H9 (cell line): ENCODE results near the gene TSKU. TPM values are rescaled to one million over a fixed set of nuclear protein-coding genes. Genes with fewer than 3 reads are reported as not detected.

ENCODE experiments used
- DNase-seq: peaks from one replicate; pipeline ENCODE4 v3.0.0-alpha.2; 2017
- H2AFZ ChIP-seq: one replicate; pipeline ENCODE4 v1.6.1; 2013; ENCODE audit warnings: mild to moderate bottlenecking, low read length, control low read depth, moderate library complexity
- H2AK5ac ChIP-seq: 2 replicates; pipeline ENCODE4 v1.6.1; 2013; ENCODE audit warnings: low read length, control low read depth, mixed read lengths; ENCODE audit not compliant: insufficient read length
- H2BK120ac ChIP-seq: one replicate; pipeline ENCODE4 v1.6.1; 2013; ENCODE audit warnings: low read depth, mild to moderate bottlenecking, low read length, control low read depth, inconsistent platforms; ENCODE audit not compliant: poor library complexity, severe bottlenecking
- H2BK12ac ChIP-seq: 2 replicates; pipeline ENCODE4 v1.6.1; 2013; ENCODE audit warnings: low read length, control low read depth, mixed read lengths, low read depth; ENCODE audit not compliant: insufficient read length
- H2BK15ac ChIP-seq: 2 replicates; pipeline ENCODE4 v1.6.1; 2013; ENCODE audit warnings: low read depth, low read length, control low read depth
- H2BK20ac ChIP-seq: one replicate; pipeline ENCODE4 v1.6.1; 2013; ENCODE audit warnings: low read depth, mild to moderate bottlenecking, low read length, control low read depth, inconsistent platforms; ENCODE audit not compliant: poor library complexity, severe bottlenecking
- H2BK5ac ChIP-seq: 2 replicates; pipeline ENCODE4 v1.6.1; 2013; ENCODE audit warnings: low read length, control low read depth, mixed read lengths; ENCODE audit not compliant: insufficient read length
- H3K14ac ChIP-seq: 2 replicates; pipeline ENCODE4 v1.6.1; 2013; ENCODE audit warnings: low read length, control low read depth; ENCODE audit not compliant: insufficient read depth
- H3K18ac ChIP-seq: 2 replicates; pipeline ENCODE4 v1.6.1; 2013; ENCODE audit warnings: low read depth, mild to moderate bottlenecking, mixed read lengths, low read length, control low read depth; ENCODE audit not compliant: insufficient read length
- H3K23ac ChIP-seq: 2 replicates; pipeline ENCODE4 v1.6.1; 2013; ENCODE audit warnings: low read length, control low read depth, mixed read lengths, low read depth; ENCODE audit not compliant: insufficient read length
- H3K23me2 ChIP-seq: 2 replicates; pipeline ENCODE4 v1.6.1; 2013; ENCODE audit warnings: low read depth, mild to moderate bottlenecking, mixed read lengths, low read length, control low read depth; ENCODE audit not compliant: insufficient read length, poor library complexity, severe bottlenecking
- H3K27ac ChIP-seq: 2 replicates; pipeline ENCODE4 v1.5.1; 2013; ENCODE audit warnings: low read length, control low read depth, mixed read lengths, low read depth; ENCODE audit not compliant: insufficient read length
- H3K27me3 ChIP-seq: 2 replicates; pipeline ENCODE4 v1.6.1; 2013; ENCODE audit warnings: low read length, control low read depth, inconsistent platforms; ENCODE audit not compliant: insufficient read depth
- H3K4ac ChIP-seq: 2 replicates; pipeline ENCODE4 v1.6.1; 2013; ENCODE audit warnings: low read depth, mild to moderate bottlenecking, control low read depth, inconsistent platforms, low read length, moderate library complexity
- H3K4me1 ChIP-seq: 2 replicates; pipeline ENCODE4 v1.6.1; 2013; ENCODE audit warnings: low read length, control low read depth, inconsistent platforms; ENCODE audit not compliant: insufficient read depth
- H3K4me2 ChIP-seq: 2 replicates; pipeline ENCODE4 v1.6.1; 2013; ENCODE audit warnings: low read length, control low read depth, mixed read lengths; ENCODE audit not compliant: insufficient read length, insufficient read depth
- H3K56ac ChIP-seq: 2 replicates; pipeline ENCODE4 v1.6.1; 2013; ENCODE audit warnings: low read depth, mild to moderate bottlenecking, mixed read lengths, low read length, control low read depth; ENCODE audit not compliant: insufficient read length
- H3K79me1 ChIP-seq: 2 replicates; pipeline ENCODE4 v1.6.1; 2013; ENCODE audit warnings: low read depth, mild to moderate bottlenecking, moderate library complexity, low read length, control low read depth, inconsistent platforms; ENCODE audit not compliant: insufficient read depth, poor library complexity, severe bottlenecking
- H3K79me2 ChIP-seq: 2 replicates; pipeline ENCODE4 v1.6.1; 2013; ENCODE audit warnings: low read length, control low read depth, inconsistent platforms; ENCODE audit not compliant: insufficient read depth
- H3K9ac ChIP-seq: 2 replicates; pipeline ENCODE4 v1.6.1; 2013; ENCODE audit warnings: low read length, control low read depth, mixed read lengths; ENCODE audit not compliant: insufficient read length; ENCODE audit errors: extremely low read depth
- H3K9me3 ChIP-seq: one replicate; pipeline ENCODE4 v1.6.1; 2013; ENCODE audit warnings: low read depth, low read length, inconsistent platforms; ENCODE audit not compliant: control insufficient read depth
- H3T11ph ChIP-seq: one replicate; pipeline ENCODE4 v1.6.1; 2013; ENCODE audit warnings: mild to moderate bottlenecking, low read length, control low read depth, inconsistent platforms
- H4K20me1 ChIP-seq: one replicate; pipeline ENCODE4 v1.6.1; 2013; ENCODE audit not compliant: control insufficient read depth, insufficient read length, insufficient read depth
- H4K5ac ChIP-seq: 2 replicates; pipeline ENCODE4 v1.6.1; 2013; ENCODE audit warnings: low read depth, mild to moderate bottlenecking, mixed read lengths, low read length, control low read depth; ENCODE audit not compliant: insufficient read length
- H4K8ac ChIP-seq: replicated peaks from 2 replicates; pipeline ENCODE4 v1.6.1; 2013; ENCODE audit warnings: low read length, control low read depth, mixed read lengths, low read depth; ENCODE audit not compliant: insufficient read length
- H4K91ac ChIP-seq: 2 replicates; pipeline ENCODE4 v1.6.1; 2013; ENCODE audit warnings: low read depth, mild to moderate bottlenecking, moderate library complexity, mixed read lengths, low read length, control low read depth; ENCODE audit not compliant: insufficient read length
- H3K27ac Mint-ChIP-seq, 3 experiments: 2 replicates in 2 of 3; 3 replicates in 1 of 3; pipeline ENCODE4 v1.8.0; 2020 to 2021; ENCODE audit warnings: mixed read lengths in 3 of 3, mild to moderate bottlenecking in 1 of 3, moderate library complexity in 1 of 3
- H3K27me3 Mint-ChIP-seq: 2 replicates; pipeline ENCODE4 v1.8.0; 2021; ENCODE audit warnings: low read depth, mild to moderate bottlenecking, moderate library complexity, mixed read lengths
- H3K36me3 Mint-ChIP-seq, 3 experiments: 2 replicates in 2 of 3; 3 replicates in 1 of 3; pipeline ENCODE4 v1.8.0; 2020 to 2021; ENCODE audit warnings: low read depth in 3 of 3, mixed read lengths in 3 of 3; ENCODE audit not compliant: insufficient read depth in 1 of 3
- H3K4me1 Mint-ChIP-seq, 2 experiments: 2 replicates each; pipeline ENCODE4 v1.8.0; 2020; ENCODE audit warnings: mixed read lengths in 2 of 2
- H3K4me3 Mint-ChIP-seq, 2 experiments: 2 replicates in 1 of 2; 3 replicates in 1 of 2; pipeline ENCODE4 v1.8.0; 2020 to 2021; ENCODE audit warnings: mild to moderate bottlenecking in 2 of 2, mixed read lengths in 2 of 2, moderate library complexity in 1 of 2
- H3K9me3 Mint-ChIP-seq, 2 experiments: 2 replicates in 1 of 2; 3 replicates in 1 of 2; pipeline ENCODE4 v1.8.0; 2020; ENCODE audit warnings: mild to moderate bottlenecking in 2 of 2, mixed read lengths in 2 of 2, moderate library complexity in 1 of 2
- WGBS: extraction: QIAGEN DNeasy Blood & Tissue Kit; methylation state at CpG from one replicate; pipeline ENCODE4 v1.1.7; 2013; ENCODE audit warnings: missing lambda C conversion rate, low lambda C conversion rate, mixed read lengths; ENCODE audit not compliant: insufficient read length; ENCODE audit errors: extremely low coverage; 5-methylcytosine and 5-hydroxymethylcytosine counted together
- total RNA-seq: library from RNA; stranded (reverse); gene quantifications from 2 replicates; pipeline ENCODE4 v1.2.1, GENCODE V29; 2021
- TF ChIP-seq, protein P1 (sequence below): fragments of 200-600 bp; sonication (generic); conservative IDR thresholded peaks from 3 replicates; pipeline ENCODE4 v1.8.0; 2021; ENCODE audit warnings: antibody characterized with exemption, mild to moderate bottlenecking

The TSKU gene
- total RNA-seq, 1 experiment from 2014 or later: 25.4 TPM

DNA sequence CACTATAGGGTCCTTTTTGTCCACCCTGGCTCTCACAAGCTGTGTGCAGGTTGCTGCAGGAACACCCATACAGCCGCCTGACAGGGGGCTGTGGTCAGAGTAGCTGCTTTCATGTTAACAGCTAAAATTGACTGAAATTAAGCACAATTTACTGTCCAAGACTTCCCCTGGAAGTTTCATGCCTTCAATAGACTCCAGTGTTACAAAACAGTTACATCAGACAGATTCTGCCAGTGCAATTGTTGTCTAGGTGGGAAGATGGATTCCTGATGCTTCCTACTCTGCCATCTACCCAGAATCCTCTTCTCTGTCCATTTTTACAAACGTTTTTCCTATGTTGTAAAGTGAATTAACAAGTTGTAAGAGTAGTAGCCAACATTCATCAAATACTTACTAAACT is 5.3 kb upstream of the TSKU start:
- Histone ChIP-seq H3K18ac (no peak overlapping the region), H4K20me1 (no peaks in the 10 kb centered on the region), H3K9me3 (peaks cover 5% of the 10 kb centered on the region)

More for the DNA sequence above, 5.3 kb upstream of the TSKU start:
- H2BK5ac ChIP-seq: no peak overlapping the region
- H3K27ac ChIP-seq: no peak overlapping the region
- peaks cover 6% of the 10 kb centered on the region; the same call in 1 of the 2 replicates for H3K4me1 ChIP-seq
- H3K23me2 ChIP-seq: peaks cover 6% of the 10 kb centered on the region
- H3K79me2 ChIP-seq: no peaks in the 10 kb centered on the region
- no peak overlapping the region for H3K4me2 ChIP-seq
- no peak overlapping the region for H3K14ac ChIP-seq
- peaks cover 47 to 56% of the 10 kb centered on the region in 2 experiments for H3K9me3 Mint-ChIP-seq
- H2BK12ac ChIP-seq: no peak overlapping the region
- H2AFZ ChIP-seq: no peak overlapping the region
- H3K36me3 Mint-ChIP-seq: peaks cover 37 to 68% (median 58%) of the 10 kb centered on the region in 3 experiments
- WGBS: no CpG with 5 or more reads among the region's 2 CpGs
- H3K79me1 ChIP-seq: no peaks in the 10 kb centered on the region
- H3K27me3 Mint-ChIP-seq: peaks cover 17% of the 10 kb centered on the region
- H3T11ph ChIP-seq: no peak overlapping the region
- no peak overlapping the region for H4K5ac ChIP-seq
- no peak overlapping the region for H2BK15ac ChIP-seq
- no peak overlapping the region for H4K8ac ChIP-seq
- no peak overlapping the region for H2BK120ac ChIP-seq
- H3K4me1 Mint-ChIP-seq: peaks cover 33 to 36% of the 10 kb centered on the region in 2 experiments
- no peak overlapping the region for H3K4ac ChIP-seq
- H3K4me3 Mint-ChIP-seq: no peak overlapping the region
- H3K56ac ChIP-seq: no peak overlapping the region
- TF ChIP-seq, protein P1, sequence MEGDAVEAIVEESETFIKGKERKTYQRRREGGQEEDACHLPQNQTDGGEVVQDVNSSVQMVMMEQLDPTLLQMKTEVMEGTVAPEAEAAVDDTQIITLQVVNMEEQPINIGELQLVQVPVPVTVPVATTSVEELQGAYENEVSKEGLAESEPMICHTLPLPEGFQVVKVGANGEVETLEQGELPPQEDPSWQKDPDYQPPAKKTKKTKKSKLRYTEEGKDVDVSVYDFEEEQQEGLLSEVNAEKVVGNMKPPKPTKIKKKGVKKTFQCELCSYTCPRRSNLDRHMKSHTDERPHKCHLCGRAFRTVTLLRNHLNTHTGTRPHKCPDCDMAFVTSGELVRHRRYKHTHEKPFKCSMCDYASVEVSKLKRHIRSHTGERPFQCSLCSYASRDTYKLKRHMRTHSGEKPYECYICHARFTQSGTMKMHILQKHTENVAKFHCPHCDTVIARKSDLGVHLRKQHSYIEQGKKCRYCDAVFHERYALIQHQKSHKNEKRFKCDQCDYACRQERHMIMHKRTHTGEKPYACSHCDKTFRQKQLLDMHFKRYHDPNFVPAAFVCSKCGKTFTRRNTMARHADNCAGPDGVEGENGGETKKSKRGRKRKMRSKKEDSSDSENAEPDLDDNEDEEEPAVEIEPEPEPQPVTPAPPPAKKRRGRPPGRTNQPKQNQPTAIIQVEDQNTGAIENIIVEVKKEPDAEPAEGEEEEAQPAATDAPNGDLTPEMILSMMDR: no peak
- no peak overlapping the region for H3K27ac Mint-ChIP-seq
- H4K91ac ChIP-seq: no peak overlapping the region
- no peaks in the 10 kb centered on the region for H3K27me3 ChIP-seq
- DNase-seq: no peak
- no peak overlapping the region for H3K9ac ChIP-seq
- H2AK5ac ChIP-seq: no peak overlapping the region
- H3K23ac ChIP-seq: no peak overlapping the region
- H2BK20ac ChIP-seq: no peak overlapping the region
